NOMO-1 treated with DMSO at 0.1 percent for 48 hours (cell line): ENCODE data around the gene TRIO.
A peak's percentile ranks its signal among the peaks of the same experiment; 100 is the strongest.

Experiments
- DNase-seq: peaks from one replicate; lab custom pipeline; 2025; ENCODE audit not compliant: unreplicated experiment; lab: John Stamatoyannopoulos, UW

The TRIO gene

DNA sequence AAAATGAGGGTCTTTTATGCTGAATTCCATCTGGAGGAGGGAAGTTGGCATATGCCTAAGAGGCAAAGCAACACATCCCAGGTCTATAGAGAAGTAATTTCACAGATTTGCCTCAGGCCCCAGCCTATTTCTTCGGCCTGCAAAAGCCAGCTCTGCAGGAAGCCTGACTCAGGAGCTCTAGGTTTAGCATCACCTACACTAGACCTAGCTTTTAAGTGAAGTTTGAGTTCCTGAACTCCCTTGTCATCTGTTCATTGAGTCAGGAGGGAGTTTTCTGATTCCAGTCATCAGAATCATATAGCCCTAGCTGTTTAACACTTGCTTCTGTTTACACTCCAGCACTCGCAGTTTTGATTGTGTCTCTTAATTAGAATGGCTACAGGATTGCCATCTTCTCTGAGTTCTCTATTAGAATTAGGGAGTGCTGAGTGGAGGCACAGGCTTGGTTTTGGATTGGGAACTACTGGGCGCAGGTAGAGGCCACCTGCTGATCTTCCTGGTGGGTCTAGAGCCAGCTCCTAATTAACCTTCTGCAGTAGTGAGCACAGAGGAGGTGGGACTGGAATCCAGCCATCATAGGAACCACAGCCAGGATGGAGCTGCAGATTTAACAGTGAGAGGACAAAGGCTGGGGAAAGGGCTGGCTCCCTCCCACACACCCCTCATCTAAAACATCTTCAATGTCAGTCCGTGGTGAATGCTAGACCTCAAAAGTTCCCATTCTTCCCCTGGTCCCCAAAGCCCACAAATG is 179.5 kb downstream of the TRIO start:
- no peak for DNase-seq

DNA sequence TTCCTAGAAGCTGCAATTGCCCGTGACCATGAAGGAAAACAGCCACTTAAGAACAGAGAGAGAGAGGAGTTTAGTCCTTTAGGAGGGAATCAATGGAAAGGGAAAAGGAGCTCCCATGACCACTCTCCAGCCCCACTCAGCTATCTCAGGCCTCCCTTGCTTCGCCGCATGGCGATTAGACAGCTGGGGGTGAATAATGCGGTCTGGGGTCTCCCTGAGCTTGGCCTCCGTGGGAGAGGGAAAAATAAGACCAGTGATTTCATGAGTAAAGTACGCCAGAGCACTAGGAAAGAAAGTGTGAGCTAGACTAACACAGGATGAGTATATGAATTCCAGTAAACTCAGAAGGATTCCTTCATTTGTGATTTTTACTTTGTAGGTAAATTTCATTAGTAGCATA is 180.3 kb downstream of the TRIO start:
- no peak for DNase-seq

DNA sequence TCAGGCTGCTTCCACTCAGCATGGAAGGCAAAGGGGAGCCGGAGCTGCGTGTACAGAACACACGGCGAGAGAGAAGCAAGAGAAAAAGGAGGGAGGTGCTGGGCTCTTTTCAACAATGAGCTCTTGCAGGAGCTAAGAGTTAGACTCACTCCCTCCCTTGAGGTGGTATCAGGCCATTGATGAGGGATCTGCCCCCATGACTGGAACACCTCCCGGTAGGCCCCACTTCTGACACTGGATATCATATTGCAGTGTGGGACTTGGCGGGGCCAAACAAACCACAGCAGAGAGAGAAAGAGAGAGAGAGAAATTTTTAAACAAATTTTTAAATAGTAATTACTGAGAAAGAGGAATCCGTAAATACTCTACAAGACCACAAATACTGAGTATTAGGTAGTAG is 182.2 kb downstream of the TRIO start:
- no peak for DNase-seq

DNA sequence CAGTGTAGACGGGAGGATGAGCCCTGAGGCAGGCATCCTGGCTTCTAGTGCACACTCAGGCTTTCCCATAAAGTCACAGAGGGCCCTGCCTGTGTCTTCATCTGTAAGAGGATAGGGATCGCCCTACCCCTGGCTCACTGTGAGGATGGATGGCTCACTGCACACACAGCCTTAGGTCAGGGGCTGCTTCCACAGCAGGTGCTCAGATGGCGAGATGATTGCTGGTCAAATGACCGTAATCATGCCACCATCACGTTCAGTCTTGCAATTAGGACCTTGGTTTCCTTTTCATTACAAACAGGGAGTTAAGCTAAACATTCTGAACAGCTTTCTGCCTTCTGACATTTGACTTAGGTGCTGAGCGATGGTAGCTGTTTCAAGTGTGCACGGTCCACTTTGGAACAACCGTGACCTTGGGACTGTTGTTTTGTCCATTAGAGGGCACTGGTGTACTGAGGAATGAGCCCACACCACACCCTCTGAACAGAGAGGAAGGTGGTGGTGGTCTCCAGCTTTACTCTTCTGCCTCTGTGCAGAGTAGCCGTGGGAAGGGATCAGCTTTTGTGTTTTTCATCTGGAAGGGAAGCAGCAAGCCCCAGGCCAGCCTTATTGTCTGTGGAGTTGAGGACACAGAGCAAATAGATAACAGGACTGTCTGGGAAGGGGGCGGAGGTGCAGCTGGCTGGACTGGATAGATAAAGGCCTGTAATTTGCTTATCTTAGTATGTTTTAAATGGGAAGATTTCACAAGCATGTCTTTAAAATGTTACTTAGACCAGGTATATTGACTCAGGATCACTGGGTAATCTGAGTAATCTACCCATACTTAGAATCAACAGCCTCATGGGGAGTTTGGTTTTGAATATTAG is 183.1 kb downstream of the TRIO start:
- DNase-seq: peak; percentile 9

DNA sequence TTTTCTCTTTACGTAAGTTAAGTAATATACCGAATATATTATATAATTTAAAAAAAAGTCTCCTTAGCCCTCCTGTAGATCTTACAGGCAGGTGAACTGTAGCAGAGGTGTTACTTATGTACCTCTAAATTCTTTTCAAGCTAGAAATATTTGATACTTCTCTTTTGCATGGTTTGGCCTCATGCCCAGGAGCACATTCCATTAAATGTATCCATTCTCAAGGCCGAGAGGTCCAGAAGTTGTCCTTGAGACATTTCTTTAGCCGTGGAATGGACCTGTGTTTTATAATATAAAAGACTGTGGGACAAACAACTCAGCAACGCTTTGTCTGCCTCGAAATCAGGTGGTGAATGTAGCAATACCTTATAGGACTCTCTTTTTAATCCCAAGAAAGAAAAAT is 184.5 kb downstream of the TRIO start:
- DNase-seq: no peak

DNA sequence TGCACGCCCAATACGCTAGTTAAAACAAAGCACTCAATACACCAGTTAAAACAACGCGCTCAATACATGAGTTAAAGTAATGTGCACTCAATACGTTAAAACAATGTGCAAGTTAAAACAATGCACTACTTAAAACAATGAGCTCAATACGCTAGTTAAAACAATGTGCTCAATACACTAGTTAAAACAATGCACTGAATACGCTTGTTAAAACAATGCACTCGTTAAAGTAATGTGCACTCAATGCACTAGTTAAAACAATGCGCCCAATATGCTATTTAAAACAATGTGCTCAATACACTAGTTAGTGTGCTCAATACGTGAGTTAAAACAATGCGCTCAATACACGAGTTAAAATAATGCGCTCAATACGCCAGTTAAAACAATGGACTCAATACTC is 185.0 kb downstream of the TRIO start:
- DNase-seq: no peak

DNA sequence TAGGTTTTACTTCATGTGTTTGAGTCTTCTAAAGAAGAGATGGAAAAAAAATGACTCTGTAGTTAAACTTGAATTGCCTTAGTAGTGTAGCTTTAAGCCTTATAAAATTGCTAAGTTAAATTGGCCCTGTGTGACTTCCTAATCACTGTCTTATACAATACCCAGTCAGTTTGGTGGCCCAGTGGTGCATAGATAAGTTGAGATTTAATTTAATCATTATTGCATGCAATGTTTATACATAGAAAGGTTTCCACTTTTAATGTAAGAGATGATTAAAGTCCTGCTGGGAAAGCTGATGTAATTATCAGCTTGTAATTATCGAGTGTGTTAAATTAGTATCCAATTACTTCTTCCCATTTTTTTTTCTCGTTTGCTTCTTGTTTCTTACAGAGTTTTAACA is 187.1 kb downstream of the TRIO start:
- no peak for DNase-seq

DNA sequence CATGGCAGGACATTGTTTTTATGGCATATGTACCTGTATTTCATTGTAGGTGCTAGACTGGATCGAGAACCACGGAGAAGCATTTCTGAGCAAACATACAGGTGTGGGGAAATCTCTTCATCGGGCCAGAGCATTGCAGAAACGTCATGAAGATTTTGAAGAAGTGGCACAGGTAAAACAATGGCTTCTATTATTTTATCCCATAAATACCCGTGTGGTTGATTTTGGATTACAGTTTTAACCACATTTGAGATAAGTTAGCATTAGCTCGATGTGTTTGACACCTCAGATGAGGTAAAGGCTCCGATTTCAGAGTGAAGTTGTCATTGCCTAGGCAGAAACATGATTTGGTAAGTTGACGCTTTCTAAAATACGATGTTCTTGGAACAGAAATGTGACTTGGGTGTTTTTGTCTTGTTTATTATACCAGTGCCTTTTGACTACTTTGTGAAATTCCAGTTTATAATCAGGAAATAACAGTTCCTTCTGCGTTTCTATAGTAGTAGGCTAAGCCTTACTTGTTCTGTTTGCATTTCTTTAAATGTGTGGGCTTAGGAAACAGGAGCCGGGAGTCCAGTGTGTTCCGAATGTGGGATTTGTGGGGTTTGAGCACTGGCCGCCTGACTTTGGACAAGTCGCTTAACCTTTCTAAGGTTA is 187.7 kb downstream of the TRIO start:
- peak; percentile 63 for DNase-seq

DNA sequence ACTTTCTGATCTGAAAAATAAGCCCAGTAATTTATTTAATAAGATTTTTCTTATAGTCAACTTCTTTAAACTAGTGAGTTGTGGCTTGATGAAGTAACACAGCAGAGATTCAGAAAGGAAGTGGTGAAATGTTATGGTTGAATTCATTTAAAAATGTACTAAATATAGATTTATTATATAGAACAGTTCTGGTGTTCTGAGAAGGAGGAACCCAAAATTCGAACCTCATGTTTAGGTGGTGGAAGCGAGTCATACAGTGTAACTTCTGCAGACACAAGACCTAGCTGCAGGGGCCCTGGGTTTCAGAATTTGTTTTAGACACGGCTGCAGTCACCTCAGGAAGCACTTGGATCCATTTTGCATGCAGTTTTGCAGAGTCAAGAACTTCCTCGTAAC is 188.2 kb downstream of the TRIO start:
- DNase-seq: peak; percentile 100

DNA sequence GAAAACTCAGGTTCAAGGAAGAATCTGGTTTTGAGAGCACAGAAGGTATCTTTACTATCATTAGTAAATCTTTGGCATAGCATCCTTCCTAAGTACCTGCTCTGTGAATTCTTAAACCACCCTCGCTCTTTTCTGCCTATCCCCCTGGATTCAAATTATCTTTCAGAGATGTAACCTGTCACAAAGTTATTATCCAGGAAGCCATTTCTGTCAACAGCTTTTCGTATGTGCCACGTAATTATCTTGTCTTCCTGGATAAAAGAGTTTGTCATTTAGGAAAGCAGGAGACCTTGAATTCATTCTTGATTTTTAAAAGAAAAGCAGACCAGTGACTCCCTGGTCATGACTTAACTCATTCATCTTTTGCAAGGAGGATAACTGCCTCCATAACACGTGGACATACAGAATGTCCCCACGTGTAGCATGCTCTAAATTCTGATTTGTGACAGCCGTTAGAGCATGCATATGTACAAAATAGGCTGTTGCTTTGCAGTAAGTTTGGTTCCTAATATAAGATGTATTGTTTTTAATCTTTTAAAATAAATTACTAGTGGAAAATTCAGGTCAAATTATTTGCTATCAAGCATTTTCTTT is 189.0 kb downstream of the TRIO start:
- no peak for DNase-seq

DNA sequence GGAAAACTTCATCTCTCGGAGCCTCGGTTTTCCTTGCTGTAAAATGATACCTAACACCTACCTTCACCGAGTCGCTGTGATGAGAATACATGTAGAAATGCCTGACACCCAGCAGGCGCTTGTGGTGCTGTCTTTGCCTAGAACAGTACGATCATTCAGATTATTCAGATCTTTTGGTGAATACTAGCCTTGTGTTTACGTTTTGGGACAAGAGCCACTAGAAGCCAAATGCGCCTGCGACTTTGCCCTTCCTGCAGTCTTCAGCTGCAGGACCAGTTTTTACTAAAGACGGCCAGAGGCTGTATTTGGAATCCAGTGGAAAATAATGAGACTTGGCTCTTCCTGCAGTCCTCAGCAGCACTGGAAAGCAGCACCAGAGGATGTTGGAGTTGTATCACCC is 189.6 kb downstream of the TRIO start:
- DNase-seq: no peak

DNA sequence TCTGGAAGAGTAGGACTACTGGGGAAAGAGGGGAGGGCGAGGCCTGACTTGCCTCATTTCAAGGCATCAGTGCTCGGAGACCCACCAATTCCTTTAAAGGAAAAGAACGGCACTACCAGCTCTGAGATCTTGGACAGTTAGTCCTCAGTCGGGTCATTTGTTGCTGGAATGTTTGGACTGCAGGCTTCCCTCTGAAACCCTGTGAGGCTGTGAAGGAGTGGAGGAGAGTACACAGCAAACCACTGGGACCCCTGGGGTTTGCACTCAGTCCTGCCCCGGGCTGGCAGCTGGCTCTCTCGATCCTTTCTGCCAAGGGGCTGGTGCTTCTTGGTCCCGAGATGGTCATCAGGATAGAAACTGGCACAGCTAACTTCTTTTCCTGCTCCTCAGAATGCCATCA is 194.5 kb downstream of the TRIO start:
- no peak for DNase-seq

DNA sequence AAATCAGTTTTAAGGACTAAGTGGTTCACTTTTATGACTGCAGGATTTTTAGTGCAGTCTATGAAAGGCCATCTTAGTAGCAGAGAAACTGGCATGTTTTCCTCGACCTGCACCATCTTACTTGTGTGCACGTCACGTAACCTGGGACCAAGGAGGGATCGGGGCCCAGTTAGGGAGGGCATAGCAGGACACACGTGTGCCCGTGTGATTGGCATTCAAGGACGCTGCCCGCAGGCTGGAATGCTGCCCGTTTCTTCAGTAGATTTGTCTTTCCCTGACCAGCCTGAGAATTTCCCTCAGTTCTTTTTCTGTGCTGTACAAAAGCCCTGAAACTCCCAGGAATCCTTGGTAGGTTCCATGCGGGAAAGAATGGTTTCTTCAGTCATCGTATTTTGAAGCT is 196.3 kb downstream of the TRIO start:
- no peak for DNase-seq

DNA sequence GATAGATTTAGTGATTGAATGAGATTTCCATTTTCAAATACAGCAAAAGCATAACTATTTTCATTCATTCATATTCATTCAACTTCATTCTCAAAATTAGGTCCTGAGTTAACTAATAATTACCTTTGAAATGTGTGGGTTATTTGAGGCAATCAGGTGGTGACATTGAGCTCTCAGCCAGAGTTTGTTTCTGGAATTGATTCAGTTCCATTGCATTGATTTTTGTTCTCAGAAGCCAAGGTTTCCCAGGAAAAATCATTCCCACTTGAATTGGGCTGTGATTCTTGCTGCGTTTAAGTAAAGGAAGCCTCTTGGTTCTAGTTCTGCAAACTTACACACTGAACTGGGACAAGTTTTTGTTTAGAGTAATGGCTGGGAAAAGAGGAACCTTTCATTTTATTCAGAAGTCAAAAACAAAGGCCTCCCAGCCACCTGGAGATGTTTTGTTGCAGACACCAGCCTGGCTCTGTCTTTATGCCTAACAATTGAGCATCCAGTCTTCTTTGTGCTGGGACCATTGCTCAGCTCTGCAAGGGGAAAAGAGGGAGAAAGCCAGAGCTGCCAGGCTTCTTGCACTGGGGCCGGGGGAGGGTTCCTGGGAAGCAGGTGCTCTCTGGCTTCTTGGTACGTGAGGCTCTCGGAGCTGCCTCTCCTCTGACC is 198.6 kb downstream of the TRIO start:
- peak; percentile 41 for DNase-seq

DNA sequence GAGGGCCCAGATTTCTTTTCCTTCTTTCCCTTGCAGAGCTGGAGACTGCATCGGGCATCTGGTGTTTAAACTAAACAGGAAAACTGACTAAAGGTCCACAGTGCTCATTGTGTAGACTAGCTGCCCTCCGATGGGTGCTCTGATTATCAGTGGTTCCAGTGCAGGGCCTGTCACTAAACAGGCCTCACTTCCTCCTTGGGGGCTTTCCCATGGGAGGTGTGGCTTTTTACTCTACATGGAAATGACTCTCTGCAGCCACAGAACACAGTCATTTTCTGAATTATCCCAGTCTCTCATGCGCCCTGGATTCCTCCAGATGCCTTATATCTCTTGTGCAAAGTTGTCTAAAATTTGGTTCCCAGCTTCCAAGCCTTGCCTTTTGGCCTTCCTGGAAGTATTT is 199.2 kb downstream of the TRIO start:
- peak; percentile 20 for DNase-seq

DNA sequence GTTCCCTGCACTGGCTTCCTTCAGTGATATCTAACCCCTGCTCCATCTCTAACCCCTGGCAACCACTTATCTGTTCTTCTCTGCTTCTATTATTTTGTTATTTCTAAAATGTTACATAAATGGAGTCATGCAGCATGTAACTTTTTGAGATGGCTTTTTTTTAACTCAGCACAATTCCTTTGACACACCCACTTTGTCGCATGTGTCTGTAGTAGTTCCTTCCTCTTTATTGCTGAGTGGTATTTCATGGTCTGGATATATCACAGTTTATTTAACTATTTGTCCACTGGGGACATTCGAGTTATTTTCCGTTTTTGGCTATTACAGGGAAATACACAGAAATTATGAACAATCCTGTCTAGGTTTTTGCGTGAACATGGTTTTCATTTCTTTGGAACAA is 200.2 kb downstream of the TRIO start:
- DNase-seq: peak; percentile 67

DNA sequence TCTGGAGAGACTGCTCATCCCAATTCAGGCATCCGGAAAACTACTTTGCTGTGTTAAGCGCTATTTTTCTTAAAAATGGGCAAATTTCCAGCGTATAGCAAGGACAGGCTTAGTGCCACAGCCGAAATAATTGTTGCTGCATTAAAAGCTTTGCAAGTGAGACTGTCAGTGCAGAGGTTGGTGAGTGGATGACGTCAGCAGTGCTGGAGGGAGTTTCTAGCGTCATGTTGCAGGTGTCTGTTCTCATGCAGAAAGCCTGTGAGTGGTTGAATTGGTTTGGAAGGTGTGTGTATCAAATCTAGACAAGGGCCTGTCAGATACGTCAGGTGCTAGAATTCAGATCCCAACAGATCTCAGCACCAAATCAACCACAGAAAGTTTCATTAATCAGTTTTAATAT is 204.4 kb downstream of the TRIO start:
- no peak for DNase-seq

DNA sequence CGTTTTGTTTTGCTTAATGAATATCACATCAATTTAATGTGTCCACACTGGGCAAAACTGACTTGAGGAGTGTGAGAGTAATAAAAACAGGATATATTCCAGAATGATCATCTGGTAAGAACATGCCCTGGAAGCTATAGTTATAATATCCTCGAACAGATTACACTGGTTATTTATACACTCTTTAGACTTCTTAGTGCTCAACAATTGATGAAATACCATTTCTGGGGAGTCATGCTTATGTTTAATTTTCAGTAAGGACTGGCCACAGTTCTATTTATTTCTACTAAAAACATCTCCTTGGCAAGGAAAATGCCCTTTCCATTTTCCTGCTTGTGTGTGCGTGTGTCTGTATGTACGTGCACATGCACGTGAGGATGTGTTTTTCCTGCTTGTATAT is 205.0 kb downstream of the TRIO start:
- no peak for DNase-seq

DNA sequence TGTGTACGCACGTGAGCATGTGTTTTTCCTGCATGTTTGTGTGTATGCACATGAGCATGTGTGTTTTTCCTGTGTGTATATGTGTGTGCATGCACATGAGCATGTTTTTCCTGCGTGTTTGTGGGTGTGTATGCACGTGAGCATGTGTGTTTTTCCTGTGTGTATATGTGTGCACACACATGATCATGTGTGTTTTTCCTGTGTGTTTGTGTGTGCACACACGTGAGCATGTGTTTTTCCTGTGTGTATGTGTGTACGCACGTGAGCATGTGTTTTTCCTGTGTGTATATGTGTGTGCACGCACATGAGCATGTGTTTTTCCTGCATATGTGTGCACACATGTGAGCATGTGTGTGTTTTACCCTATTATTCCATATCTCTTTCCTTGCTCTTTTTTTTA is 205.9 kb downstream of the TRIO start:
- DNase-seq: no peak

DNA sequence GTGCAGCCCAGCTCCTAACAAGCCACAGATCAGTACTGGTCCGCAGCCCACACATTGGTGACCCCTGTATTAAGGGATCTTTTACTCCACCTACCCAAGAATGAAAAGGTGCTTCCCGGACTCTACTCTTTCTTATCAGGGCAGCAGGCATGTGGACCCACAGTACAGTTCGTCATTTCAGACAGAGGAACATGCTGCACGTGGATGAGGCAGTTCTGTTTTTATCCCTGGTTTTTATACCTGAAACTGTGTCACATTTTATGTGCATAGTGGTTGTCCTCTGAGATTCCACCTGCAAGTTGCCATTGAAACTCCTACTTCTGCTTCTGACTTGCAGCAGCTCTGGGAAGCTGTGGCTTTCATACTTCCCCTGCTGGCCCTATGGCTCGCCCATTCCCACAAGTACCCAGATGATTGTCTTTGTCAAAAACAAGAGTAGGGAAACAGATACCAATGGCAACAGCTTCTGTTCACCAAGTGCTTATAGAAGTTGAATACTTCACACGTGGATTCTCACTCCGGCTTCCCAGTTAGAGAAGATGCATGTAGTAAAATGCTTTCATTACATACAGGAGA is 208.0 kb downstream of the TRIO start:
- DNase-seq: peak; percentile 63
